Common myeloid progenitor, CD34-positive (primary cell): Measurements from ENCODE around the gene CLN5. TPM values are rescaled to one million over a fixed set of nuclear protein-coding genes. Genes with fewer than 3 reads are reported as not detected.
A peak's percentile ranks its signal among the peaks of the same experiment; 100 is the strongest.

Experiments used
- CTCF ChIA-PET: fragments of 350-600 bp; sonication (Branson Sonifier 250); formaldehyde crosslinking; loops from one replicate; lab custom pipeline; 2021; ENCODE audit warnings: antibody characterized with exemption; lab: Charles Lee
- POLR2A ChIA-PET: fragments of 350-600 bp; sonication (Branson Sonifier 250); formaldehyde crosslinking; loops from one replicate; lab custom pipeline; 2021; ENCODE audit warnings: antibody characterized with exemption; lab: Charles Lee
- DNase-seq, 3 donors: peaks; one replicate each; pipeline versions ENCODE4 v3.0.0 to v3.0.0-alpha.2; 2013
- H3K27ac ChIP-seq, 2 experiments: 1 replicate in 1 of 2; 2 replicates in 1 of 2; pipeline ENCODE4 v1.7.0; 2013; ENCODE audit warnings: inconsistent platforms in 2 of 2, low read length in 2 of 2, mild to moderate bottlenecking in 2 of 2, low read depth in 1 of 2, moderate library complexity in 1 of 2; ENCODE audit not compliant: severe bottlenecking in 2 of 2, insufficient read depth in 1 of 2, poor library complexity in 1 of 2
- H3K27me3 ChIP-seq, 5 experiments: replicated peaks in 2 of 5; 1 replicate in 3 of 5; 2 replicates in 2 of 5; pipeline versions ENCODE4 v1.6.1 to v1.7.0; 2013; ENCODE audit warnings: low read length in 4 of 5, mild to moderate bottlenecking in 2 of 5, moderate library complexity in 2 of 5, inconsistent platforms in 1 of 5; ENCODE audit not compliant: insufficient read depth in 5 of 5, control insufficient read depth in 4 of 5
- H3K36me3 ChIP-seq, 4 experiments: 1 replicate in 2 of 4; 2 replicates in 2 of 4; pipeline versions ENCODE4 v1.6.1 to v1.7.0; 2013; ENCODE audit warnings: low read length in 3 of 4, control low read depth in 1 of 4, mild to moderate bottlenecking in 1 of 4; ENCODE audit not compliant: control insufficient read depth in 4 of 4, insufficient read depth in 4 of 4
- H3K4me1 ChIP-seq, 4 experiments: 1 replicate in 3 of 4; 2 replicates in 1 of 4; pipeline versions ENCODE4 v1.6.1 to v1.7.1; 2013; ENCODE audit warnings: low read length in 3 of 4, mild to moderate bottlenecking in 3 of 4, control low read depth in 1 of 4, inconsistent platforms in 1 of 4, moderate library complexity in 1 of 4; ENCODE audit not compliant: control insufficient read depth in 4 of 4, insufficient read depth in 4 of 4; ENCODE audit errors: control extremely low read depth in 1 of 4
- H3K4me3 ChIP-seq, 7 experiments: 1 replicate in 4 of 7; 2 replicates in 3 of 7; pipeline versions ENCODE4 v1.5.1 to v1.7.0; 2013; ENCODE audit warnings: mild to moderate bottlenecking in 7 of 7, low read length in 6 of 7, moderate library complexity in 6 of 7, inconsistent platforms in 2 of 7, low read depth in 2 of 7, control low read depth in 1 of 7; ENCODE audit not compliant: insufficient read depth in 4 of 7, control insufficient read depth in 1 of 7; ENCODE audit errors: extremely low read depth in 1 of 7
- H3K9me3 ChIP-seq, 5 experiments: 1 replicate in 4 of 5; 2 replicates in 1 of 5; pipeline versions ENCODE4 v1.6.1 to v1.7.1; 2013; ENCODE audit warnings: low read length in 4 of 5, mild to moderate bottlenecking in 2 of 5, inconsistent platforms in 1 of 5, low read depth in 1 of 5, moderate library complexity in 1 of 5; ENCODE audit not compliant: control insufficient read depth in 4 of 5, insufficient read depth in 2 of 5; ENCODE audit errors: control extremely low read depth in 1 of 5
- WGBS: methylation state at CpG from one replicate; pipeline ENCODE4 v1.1.5; 2013; ENCODE audit not compliant: insufficient coverage; 5-methylcytosine and 5-hydroxymethylcytosine counted together
- polyA plus RNA-seq: library from polyadenylated mRNA; unstranded; fragments of 120-200 nt; gene quantifications from one replicate; pipeline ENCODE4 v1.2.1, GENCODE V29; 2013

The CLN5 gene
- 28.6 TPM for polyA plus RNA-seq

DNA sequence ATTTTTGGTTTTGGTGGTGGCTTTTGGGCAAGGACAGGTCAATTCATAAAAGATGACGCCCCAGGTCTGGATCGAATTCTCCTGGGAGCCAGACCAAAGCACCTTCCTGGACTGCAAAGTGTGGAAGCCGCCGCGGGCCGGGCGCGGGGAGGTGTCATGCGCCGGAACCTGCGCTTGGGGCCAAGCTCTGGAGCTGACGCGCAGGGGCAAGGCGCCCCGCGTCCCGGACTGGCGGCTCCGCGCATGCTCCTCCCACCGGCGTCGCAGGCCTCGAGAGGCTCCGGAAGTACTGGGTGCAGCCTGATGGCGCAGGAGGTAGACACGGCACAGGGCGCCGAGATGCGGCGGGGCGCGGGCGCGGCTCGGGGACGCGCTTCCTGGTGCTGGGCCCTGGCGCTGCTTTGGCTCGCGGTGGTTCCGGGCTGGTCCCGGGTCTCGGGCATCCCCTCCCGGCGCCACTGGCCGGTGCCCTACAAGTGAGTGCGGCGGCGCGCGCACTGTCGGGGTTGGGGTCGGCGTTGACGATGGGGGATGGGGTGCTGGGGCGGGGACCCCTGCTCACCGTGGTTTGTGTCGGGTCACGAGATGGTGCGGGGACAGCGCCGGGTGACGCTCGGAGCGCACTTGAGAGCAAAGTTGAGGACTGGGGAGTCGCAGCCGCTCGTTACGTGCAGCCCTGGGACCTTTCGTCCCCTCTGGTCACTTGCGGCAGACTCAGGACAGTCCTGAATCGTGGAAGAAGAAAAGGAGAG is at the start of gene CLN5:
CLN5 (plus strand) TSS at position 286 of the 752 bp plus-strand sequence; CDS start at position 304, 18 bp downstream.
- Histone ChIP-seq H3K4me3 (peak within 1 kb of the TSS; percentile 62 to 99 (median 91)), H3K36me3 (peaks cover 2 to 18% (median 10%) of the 10 kb centered on the region in 4 experiments), H3K9me3 (no peaks in the 10 kb centered on the region), H3K27ac (peak within 1 kb of the TSS; percentile 47 to 82), H3K27me3 (no peaks in the 10 kb centered on the region), H3K4me1 (peaks cover 0 to 25% (median 13%) of the 10 kb centered on the region in 4 experiments)
- CTCF ChIA-PET = interaction anchor here (1.0 to 4.5 kb wide), 5 partner anchors 10 to 23 kb away, joined by 4 to 41 read pairs (median 9); no protein-coding TSS in a partner anchor
- WGBS = under 1% methylated on average over 61 of the region's 73 CpGs
- POLR2A ChIA-PET = interaction anchor here (0.7 to 1.7 kb wide), 4 partner anchors 10 to 106 kb away, joined by 3 to 6 read pairs (median 4); partner anchors contain the start of gene KCTD12
- peak; percentile 96 to 98 (median 98) for DNase-seq

DNA sequence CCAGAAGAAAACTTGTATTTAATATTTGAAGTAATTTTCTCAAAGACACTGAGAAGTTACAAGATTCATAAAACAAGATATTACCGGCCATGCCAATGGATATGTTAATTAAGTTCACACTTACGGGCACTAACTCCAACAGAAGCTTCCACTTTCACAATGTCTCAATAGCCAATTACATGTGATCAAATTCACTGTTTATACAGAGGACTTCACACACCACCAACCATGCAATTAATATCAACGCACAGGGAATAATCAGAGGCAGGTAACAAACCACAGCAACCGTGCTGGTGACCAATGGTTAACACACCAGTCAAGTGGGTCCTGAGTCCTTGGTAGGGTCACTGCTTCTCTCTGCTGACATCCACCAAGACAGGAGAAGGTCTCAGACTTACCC is 49.5 kb upstream of the CLN5 start:
- WGBS = 88% methylated on average over 1 of the region's 4 CpGs
- DNase-seq = no peak
- H3K27me3 ChIP-seq = no peaks in the 10 kb centered on the region
- POLR2A ChIA-PET = no interaction called here
- H3K36me3 ChIP-seq = no peaks in the 10 kb centered on the region
- H3K4me1 ChIP-seq = no peaks in the 10 kb centered on the region
- no peak overlapping the region for H3K4me3 ChIP-seq
- H3K9me3 ChIP-seq = no peaks in the 10 kb centered on the region
- CTCF ChIA-PET = no interaction called here
- H3K27ac ChIP-seq = no peak overlapping the region

DNA sequence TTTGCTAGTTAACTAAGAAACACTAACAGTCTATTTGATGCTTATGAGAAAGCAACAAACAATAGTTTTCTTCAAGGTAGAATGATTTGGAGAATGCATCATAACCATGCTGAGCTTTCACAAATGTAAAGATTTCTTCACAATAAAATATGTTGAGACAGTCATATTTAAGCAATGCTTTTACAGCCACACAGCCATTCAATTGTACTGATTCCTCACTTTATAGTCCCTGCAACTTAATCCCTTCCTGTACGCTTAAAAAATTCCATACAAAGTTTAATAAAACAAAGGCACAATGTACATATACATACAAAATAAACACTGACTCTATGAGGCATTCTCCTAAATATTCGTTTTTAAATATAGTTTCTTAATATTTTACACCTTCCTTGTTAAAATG is 48.2 kb upstream of the CLN5 start:
- no peak for DNase-seq
- 100% methylated on average over 1 of the region's 2 CpGs for WGBS
- Histone ChIP-seq H3K27ac (no peak overlapping the region), H3K36me3 (no peaks in the 10 kb centered on the region), H3K4me3 (no peak overlapping the region), H3K4me1 (no peaks in the 10 kb centered on the region), H3K27me3 (no peaks in the 10 kb centered on the region), H3K9me3 (no peaks in the 10 kb centered on the region)
- ChIA-PET CTCF (no interaction called here), POLR2A (no interaction called here)

DNA sequence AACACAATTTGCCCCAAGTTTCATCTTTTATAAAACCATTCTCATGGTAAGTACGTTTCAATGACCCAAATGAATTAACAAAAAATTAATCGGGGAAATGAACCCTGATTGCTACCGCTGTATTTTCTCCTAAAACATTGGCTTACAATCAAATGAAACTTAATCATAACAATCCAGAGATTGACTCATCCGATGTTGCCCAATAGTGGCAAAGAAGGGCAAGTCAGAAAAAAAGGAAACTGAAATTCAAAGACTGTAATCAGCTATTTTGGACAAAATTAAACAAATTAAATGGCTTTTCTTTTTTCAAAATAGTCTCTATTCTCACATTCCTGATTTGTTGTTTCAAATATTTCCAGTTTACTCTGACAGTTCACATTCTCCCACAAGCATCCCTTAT is 47.4 kb upstream of the CLN5 start:
- no peaks in the 10 kb centered on the region for H3K4me1 ChIP-seq
- DNase-seq = peak in 2 of 3 donors; percentile 18 to 33
- H3K9me3 ChIP-seq = no peaks in the 10 kb centered on the region
- no peak overlapping the region for H3K4me3 ChIP-seq
- CTCF ChIA-PET = no interaction called here
- no peaks in the 10 kb centered on the region for H3K27me3 ChIP-seq
- H3K36me3 ChIP-seq = no peaks in the 10 kb centered on the region
- no peak overlapping the region for H3K27ac ChIP-seq
- POLR2A ChIA-PET = no interaction called here
- WGBS = 100% methylated on average over 3 of the region's 4 CpGs

DNA sequence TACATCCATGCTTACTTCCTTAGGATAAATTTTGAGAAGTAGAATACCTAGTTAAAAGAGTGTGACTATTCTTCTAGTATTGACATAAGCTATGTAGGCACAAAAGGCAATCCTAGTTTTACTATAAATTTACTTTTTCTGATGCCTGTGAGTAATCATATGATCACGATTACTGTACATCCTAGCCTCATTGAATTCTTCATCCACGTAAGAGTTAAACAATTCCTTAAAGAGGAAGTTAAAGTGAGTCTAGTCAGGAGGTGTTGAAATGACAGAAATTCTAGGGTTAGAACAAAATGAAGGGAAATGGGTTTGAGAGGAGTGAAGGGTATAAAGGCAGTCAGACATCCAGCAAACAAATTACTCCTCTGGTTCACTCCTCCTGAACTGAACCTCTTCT is 43.7 kb upstream of the CLN5 start, which contains the start of gene ACOD1:
ACOD1 (plus strand) TSS at position 363 of the 400 bp plus-strand sequence. CDS start 48 bp downstream, outside the sequence.
- Histone ChIP-seq H3K27ac (no peak within 1 kb of the TSS), H3K36me3 (no peaks in the 10 kb centered on the region), H3K9me3 (no peaks in the 10 kb centered on the region), H3K27me3 (peaks cover 0 to 3% (median 0%) of the 10 kb centered on the region in 5 experiments), H3K4me3 (no peak within 1 kb of the TSS), H3K4me1 (no peaks in the 10 kb centered on the region)
- no CpG with 5 or more reads among the region's 2 CpGs for WGBS
- ChIA-PET CTCF (interaction anchor here (1.4 kb wide), 1 partner anchor 32 kb away, joined by 4 read pairs; no protein-coding TSS in a partner anchor), POLR2A (no interaction called here)
- DNase-seq = peak in 2 of 3 donors; percentile 20 to 28

DNA sequence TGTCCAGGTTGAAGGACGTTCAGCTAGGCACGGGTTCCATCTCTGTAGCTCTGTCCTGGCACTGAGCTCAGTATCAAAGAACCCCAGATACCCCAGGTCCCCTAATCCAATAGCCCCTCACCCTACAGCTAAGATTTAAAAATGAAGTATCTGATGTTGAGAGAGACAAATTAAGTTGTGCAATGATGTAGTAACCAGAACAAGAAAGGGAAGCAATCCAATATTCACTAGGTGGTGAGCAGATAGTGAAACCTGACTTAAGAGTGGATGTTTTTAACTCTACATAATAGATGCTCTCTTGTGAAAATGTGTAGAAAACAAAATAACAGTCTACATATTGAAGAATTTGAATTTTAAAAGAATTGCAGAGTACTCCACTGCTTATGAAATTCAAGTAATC is 41.8 kb upstream of the CLN5 start:
- Histone ChIP-seq H3K36me3 (no peaks in the 10 kb centered on the region), H3K9me3 (no peaks in the 10 kb centered on the region), H3K4me1 (no peaks in the 10 kb centered on the region), H3K4me3 (no peak overlapping the region), H3K27me3 (peaks cover 0 to 3% (median 0%) of the 10 kb centered on the region in 5 experiments), H3K27ac (no peak overlapping the region)
- ChIA-PET CTCF (interaction anchor here (0.9 to 1.0 kb wide), 2 partner anchors 22 to 66 kb away, joined by 3 read pairs; no protein-coding TSS in a partner anchor), POLR2A (no interaction called here)
- no peak for DNase-seq
- no CpG with 5 or more reads among the region's 2 CpGs for WGBS

DNA sequence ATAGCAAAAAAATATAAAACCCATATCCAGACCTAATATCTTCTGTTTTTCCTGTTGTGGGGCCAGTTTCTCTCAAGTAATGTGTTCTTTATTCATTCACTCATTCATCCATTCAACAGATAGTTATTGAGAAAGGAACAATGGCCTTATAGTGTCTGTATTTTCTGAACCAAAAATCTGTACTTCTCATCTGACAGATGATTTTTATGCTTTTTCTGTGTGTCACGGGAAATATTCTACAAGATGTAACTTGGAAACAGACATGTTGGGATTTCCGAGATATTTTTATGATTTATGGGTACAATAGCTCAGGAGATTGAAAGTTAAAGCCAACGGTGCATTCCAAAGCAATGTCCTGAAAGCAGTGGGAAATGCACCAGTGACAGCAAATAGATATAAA is 37.9 kb upstream of the CLN5 start:
- Histone ChIP-seq H3K36me3 (no peaks in the 10 kb centered on the region), H3K4me3 (no peak overlapping the region), H3K27me3 (peaks cover 0 to 3% (median 0%) of the 10 kb centered on the region in 5 experiments), H3K4me1 (no peaks in the 10 kb centered on the region), H3K27ac (no peak overlapping the region), H3K9me3 (peaks cover 0 to 2% (median 0%) of the 10 kb centered on the region in 5 experiments)
- WGBS = 94% methylated on average over 2 of the region's 3 CpGs
- ChIA-PET CTCF (interaction anchor here (1.6 kb wide), 1 partner anchor 18 kb away, joined by 5 read pairs; no protein-coding TSS in a partner anchor), POLR2A (no interaction called here)
- DNase-seq = no peak
